HCT116 (cell line): Measurements from ENCODE around the gene ANXA5. TPM values are rescaled to one million over a fixed set of nuclear protein-coding genes. Genes with fewer than 3 reads are reported as not detected.

Experiments
- ATAC-seq: fragments of 200-7000 bp; cut with Tn5 transposase; 2 replicates; pipeline ENCODE4 v1.9.1; 2020; ENCODE audit warnings: mild to moderate bottlenecking, moderate library complexity
- BruUV-seq: library from RNA; stranded (reverse); fragments of 400-500 nt; replicated peaks from 2 replicates; lab custom pipeline; 2021; lab: Mats Ljungman, UMichigan
- CTCF ChIA-PET: fragments of 300-600 bp; sonication (Branson Sonifier 250); formaldehyde crosslinking; loops from one replicate; lab custom pipeline; 2021; ENCODE audit warnings: antibody characterized with exemption; lab: Charles Lee
- POLR2A ChIA-PET: fragments of 300-600, 350-600 bp; sonication (Branson Sonifier 250); formaldehyde crosslinking; loops from one replicate; lab custom pipeline; 2021; ENCODE audit warnings: antibody characterized with exemption; lab: Charles Lee
- RAD21 ChIA-PET, 2 experiments: fragments of 300-600 bp; sonication (Branson Sonifier 250); formaldehyde crosslinking; loops; one replicate each; lab custom pipeline; 2023; ENCODE audit warnings: low total read pairs in 2 of 2; ENCODE audit not compliant: uncharacterized antibody in 2 of 2, unreplicated experiment in 2 of 2, low non-redundant PET in 1 of 2; lab: Charles Lee
- DNase-seq: peaks from one replicate; pipeline ENCODE4 v3.0.0-alpha.2; 2010; ENCODE audit warnings: low read depth, low spot score
- H2AFZ ChIP-seq: fragments of 200-600 bp; shearing (Covaris generic), sonication (generic); 2 replicates; pipeline ENCODE4 v1.6.1; 2017; ENCODE audit warnings: low read depth, mixed run types, mixed read lengths, antibody characterized with exemption, low read length; ENCODE audit not compliant: poor library complexity, severe bottlenecking
- H3K27ac ChIP-seq: 2 replicates; pipeline ENCODE4 v1.5.1; 2012; ENCODE audit warnings: low read depth, low read length
- H3K27me3 ChIP-seq: fragments of 200-600 bp; sonication (generic); 2 replicates; pipeline ENCODE4 v1.6.1; 2016; ENCODE audit warnings: mixed run types, low read length, mixed read lengths; ENCODE audit not compliant: insufficient read depth
- H3K36me3 ChIP-seq, 2 experiments: fragments of 200-500 bp in 1 of 2; fragments of 200-600 bp in 1 of 2; sonication (Bioruptor generic) in 1 of 2; sonication (generic) in 1 of 2; 2 replicates each; pipeline versions ENCODE4 v1.5.1 to v1.6.1; 2014 to 2016; ENCODE audit warnings: low read length in 2 of 2, inconsistent platforms in 1 of 2, mixed read lengths in 1 of 2, mixed run types in 1 of 2; ENCODE audit not compliant: insufficient read depth in 2 of 2, control insufficient read depth in 1 of 2
- H3K4me1 ChIP-seq, 2 experiments: fragments of 200-600 bp in 1 of 2; sonication (generic) in 1 of 2; 2 replicates each; pipeline versions ENCODE4 v1.5.1 to v1.6.1; 2012 to 2017; ENCODE audit warnings: low read length in 2 of 2, inconsistent platforms in 1 of 2, mild to moderate bottlenecking in 1 of 2, mixed read lengths in 1 of 2, mixed run types in 1 of 2, moderate library complexity in 1 of 2; ENCODE audit not compliant: insufficient read depth in 2 of 2, control insufficient read depth in 1 of 2
- H3K4me2 ChIP-seq: fragments of 200-600 bp; sonication (generic); 2 replicates; pipeline ENCODE4 v1.6.1; 2017; ENCODE audit warnings: mixed run types, low read length, mixed read lengths
- H3K4me3 ChIP-seq, 2 experiments: fragments of 200-600 bp in 1 of 2; sonication (generic) in 1 of 2; replicated peaks in 1 of 2; 2 replicates each; pipeline ENCODE4 v1.5.1; 2011 to 2016; ENCODE audit warnings: low read length in 2 of 2, control low read depth in 1 of 2, low read depth in 1 of 2, mild to moderate bottlenecking in 1 of 2, mixed read lengths in 1 of 2, mixed run types in 1 of 2
- H3K79me2 ChIP-seq: fragments of 200-600 bp; sonication (generic); 2 replicates; pipeline ENCODE4 v1.6.1; 2017; ENCODE audit warnings: mild to moderate bottlenecking, mixed run types, low read length, moderate library complexity, mixed read lengths; ENCODE audit not compliant: insufficient read depth
- H3K9ac ChIP-seq: fragments of 200-600 bp; sonication (generic); 2 replicates; pipeline ENCODE4 v1.6.1; 2016; ENCODE audit warnings: low read length, mixed read lengths
- H3K9me2 ChIP-seq: fragments of 200-600 bp; sonication (generic), shearing (Covaris generic); 2 replicates; pipeline ENCODE4 v1.6.1; 2017; ENCODE audit warnings: mixed run types, mild to moderate bottlenecking, moderate library complexity; ENCODE audit not compliant: insufficient read depth
- H3K9me3 ChIP-seq, 2 experiments: fragments of 200-500 bp in 1 of 2; fragments of 200-600 bp in 1 of 2; sonication (Bioruptor generic) in 1 of 2; sonication (generic) in 1 of 2; 2 replicates each; pipeline ENCODE4 v1.6.1; 2014 to 2017; ENCODE audit warnings: low read length in 2 of 2, mixed read lengths in 2 of 2, inconsistent platforms in 1 of 2, low read depth in 1 of 2, mild to moderate bottlenecking in 1 of 2, mixed run types in 1 of 2, moderate library complexity in 1 of 2; ENCODE audit not compliant: control insufficient read depth in 1 of 2, insufficient read depth in 1 of 2
- H4K20me1 ChIP-seq: fragments of 200-600 bp; sonication (generic), shearing (Covaris generic); 2 replicates; pipeline ENCODE4 v1.6.1; 2017; ENCODE audit warnings: mixed run types, mild to moderate bottlenecking, moderate library complexity; ENCODE audit not compliant: insufficient read depth
- ATF3 ChIP-seq: IDR thresholded peaks from 2 replicates; pipeline ENCODE4 v1.6.1; 2012
- ELF1 ChIP-seq: IDR thresholded peaks from 2 replicates; pipeline ENCODE4 v1.6.1; 2012; ENCODE audit warnings: low read depth, borderline replicate concordance
- EZH2phosphoT487 ChIP-seq: fragments of 200-600 bp; IDR thresholded peaks from 2 replicates; pipeline ENCODE4 v1.6.1; 2018; ENCODE audit warnings: antibody characterized with exemption, borderline replicate concordance
- FOSL1 ChIP-seq: IDR thresholded peaks from 2 replicates; pipeline ENCODE4 v1.6.1; 2012; ENCODE audit warnings: low read depth
- MAX ChIP-seq: IDR thresholded peaks from 2 replicates; pipeline ENCODE4 v1.6.1; 2012
- POLR2A ChIP-seq: IDR thresholded peaks from 2 replicates; pipeline ENCODE4 v1.7.0; 2011; ENCODE audit warnings: borderline replicate concordance; ENCODE audit not compliant: insufficient read depth, insufficient read length; ENCODE audit errors: extremely low read depth
- POLR2AphosphoS5 ChIP-seq: IDR thresholded peaks from 2 replicates; pipeline ENCODE4 v1.6.1; 2011; ENCODE audit warnings: mild to moderate bottlenecking, low read depth, low read length, moderate library complexity
- RAD21 ChIP-seq: IDR thresholded peaks from 2 replicates; pipeline ENCODE4 v1.6.1; 2012; ENCODE audit warnings: low read depth, mild to moderate bottlenecking
- REST ChIP-seq: IDR thresholded peaks from 2 replicates; pipeline ENCODE4 v1.6.1; 2012; ENCODE audit warnings: low read depth
- SIN3A ChIP-seq: IDR thresholded peaks from 2 replicates; pipeline ENCODE4 v1.6.1; 2012; ENCODE audit warnings: low read depth
- SRF ChIP-seq: IDR thresholded peaks from 2 replicates; pipeline ENCODE4 v1.6.1; 2012; ENCODE audit warnings: low read depth
- TCF7L2 ChIP-seq: IDR thresholded peaks from 2 replicates; pipeline ENCODE4 v1.7.0; 2011; ENCODE audit warnings: borderline replicate concordance, inconsistent platforms; ENCODE audit not compliant: insufficient read depth, insufficient read length; ENCODE audit errors: extremely low read depth
- ZBTB33 ChIP-seq: IDR thresholded peaks from 2 replicates; pipeline ENCODE4 v1.6.1; 2011; ENCODE audit warnings: mild to moderate bottlenecking, low read length, moderate library complexity; ENCODE audit not compliant: insufficient replicate concordance; ENCODE audit errors: extremely low read depth
- ZNF274 ChIP-seq: fragments of 200-500 bp; sonication (Bioruptor generic); IDR thresholded peaks from 2 replicates; pipeline ENCODE4 v1.6.1; 2014; ENCODE audit warnings: mild to moderate bottlenecking, low read depth, low read length, inconsistent platforms
- intact Hi-C: fragments of 100-400 bp; cut with micrococcal nuclease; formaldehyde crosslinking; loops from 2 replicates; pipeline ENCODE4 v1.10.0; 2022
- total RNA-seq: library from RNA; stranded (reverse); gene quantifications from one replicate; pipeline ENCODE4 v1.2.1, GENCODE V29; 2021; ENCODE audit not compliant: unreplicated experiment

Gene ANXA5
- total RNA-seq, 1 experiment from 2014 or later, result 186 TPM

GRCh38 chr4:121674696-121675095, 22.1 kb downstream of the ANXA5 start (continued):
- no peak for TF ChIP-seq REST
- TF ChIP-seq SRF, result no peak
- no peak for TF ChIP-seq FOSL1
- no peak for TF ChIP-seq EZH2phosphoT487
- TF ChIP-seq ZBTB33, result no peak

- H3K79me2 ChIP-seq, result no peaks in the 10 kb centered on the region
Measured at GRCh38 chr4:121674191-121674590, 22.6 kb downstream of the ANXA5 start.

More at GRCh38 chr4:121674191-121674590, 22.6 kb downstream of the ANXA5 start:
- no peak overlapping the region for H3K27ac ChIP-seq
- BruUV-seq, result no TSS peak
- peaks cover 25 to 58% of the 10 kb centered on the region in 2 experiments; a peak in 3 of 4 replicates for H3K36me3 ChIP-seq
- H3K4me2 ChIP-seq, result no peak overlapping the region
- ChIA-PET RAD21 (no interaction called here), CTCF (no interaction called here), POLR2A (no interaction called here)
- H3K27me3 ChIP-seq, result no peaks in the 10 kb centered on the region
- no peak overlapping the region for H2AFZ ChIP-seq
- H3K4me3 ChIP-seq, result no peak overlapping the region
- H3K9me3 ChIP-seq, result no peaks in the 10 kb centered on the region
- H3K9me2 ChIP-seq, result no peaks in the 10 kb centered on the region
- TF ChIP-seq POLR2AphosphoS5 (no peak), RAD21 (no peak), FOSL1 (no peak), ZNF274 (no peak), SIN3A (no peak), MAX (no peak), TCF7L2 (no peak), EZH2phosphoT487 (no peak), POLR2A (no peak), ATF3 (no peak), ELF1 (no peak)
- no peaks in the 10 kb centered on the region for H4K20me1 ChIP-seq
- DNase-seq (no peak), ATAC-seq (no peak)
- no peaks in the 10 kb centered on the region for H3K4me1 ChIP-seq
- no peak overlapping the region for H3K9ac ChIP-seq
- intact Hi-C loops, result no loop called here
